Vagina (tissue), 2 donors: ENCODE measurements around the gene ZMIZ1.

Experiments
- CTCF ChIP-seq, 3 experiments: fragments of 450-650 bp in 2 of 3; fragments of 200-600 bp in 1 of 3; sonication (generic) in 1 of 3; IDR thresholded peaks; one replicate each; pipeline ENCODE4 v1.5.1; 2017 to 2019; ENCODE audit warnings: antibody characterized with exemption in 3 of 3, mild to moderate bottlenecking in 2 of 3, moderate library complexity in 2 of 3
- POLR2AphosphoS5 ChIP-seq, 2 donors: sonication (generic); formaldehyde crosslinking; IDR thresholded peaks; one replicate each; pipeline ENCODE4 v1.9.0; 2017; ENCODE audit warnings: antibody characterized with exemption in 2 of 2, mild to moderate bottlenecking in 2 of 2, low read depth in 1 of 2; ENCODE audit not compliant: insufficient read depth in 1 of 2

- no peak for TF ChIP-seq CTCF (IDR thresholded peaks at IDR 0.05)
- no peak for TF ChIP-seq POLR2AphosphoS5 (IDR thresholded peaks at IDR 0.05; ENCODE audit: insufficient read depth in 1 of 2, low read depth in 1 of 2)
These were observed 23.1 kb upstream of the ZMIZ1 start for GRCh38 chr10:79045566-79046175.
